ENCODE data around the gene SH3BGRL2.
A peak's percentile ranks its signal among the peaks of the same experiment; 100 is the strongest.

SH3BGRL2 gene

GRCh38 chr6:79626811-79627210 is 4.3 kb upstream of the SH3BGRL2 start:
- Histone ChIP-seq H3K9me3 (ENCODE audit: insufficient read depth, low read length) (no peaks in the 10 kb centered on the region), H3K4me1 (ENCODE audit: insufficient read depth, insufficient read length) (no peaks in the 10 kb centered on the region), H3K9ac (ENCODE audit: insufficient read length, low read depth) (no peak overlapping the region), H3K27me3 (ENCODE audit: insufficient read depth, insufficient read length) (peaks cover 19% of the 10 kb centered on the region), H3K36me3 (ENCODE audit: insufficient read depth, insufficient read length, low read length) (no peaks in the 10 kb centered on the region), H3K4me3 (ENCODE audit: insufficient read length, low read depth) (no peak overlapping the region)
- DNase-seq (ENCODE audit: low read depth, low spot score), result no peak
- TF ChIP-seq YY1 (IDR thresholded peaks at IDR 0.05; ENCODE audit: insufficient read depth, insufficient read length) (no peak), SUZ12 (IDR thresholded peaks at IDR 0.05; ENCODE audit: extremely low read depth, insufficient read depth, insufficient read length) (no peak), ZNF274 (IDR thresholded peaks at IDR 0.05; ENCODE audit: low read depth, low read length) (no peak)

DNA sequence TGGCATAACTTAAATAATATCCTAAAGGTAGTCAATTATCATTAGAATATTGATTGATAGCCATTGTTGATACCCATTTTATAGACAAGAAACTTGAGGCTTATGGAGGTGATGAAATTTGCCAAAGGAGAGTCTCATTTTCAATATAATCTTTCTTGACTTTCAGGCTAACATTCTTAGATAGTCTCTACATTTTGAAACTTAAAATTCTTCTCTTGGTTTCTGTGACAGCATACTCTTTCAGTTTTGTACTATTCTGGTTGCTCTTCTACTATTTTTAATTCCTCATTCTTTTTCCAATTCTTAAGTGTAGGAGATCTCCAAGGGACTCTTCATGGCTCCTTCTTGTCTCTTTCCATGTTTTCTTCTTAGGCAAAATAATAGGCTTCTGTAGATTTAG is 3.7 kb upstream of the SH3BGRL2 start:
- TF ChIP-seq YY1 (IDR thresholded peaks at IDR 0.05; ENCODE audit: insufficient read depth, insufficient read length) (no peak), ZNF274 (IDR thresholded peaks at IDR 0.05; ENCODE audit: low read depth, low read length) (no peak), SUZ12 (IDR thresholded peaks at IDR 0.05; ENCODE audit: extremely low read depth, insufficient read depth, insufficient read length) (no peak)
- Histone ChIP-seq H3K9ac (ENCODE audit: insufficient read length, low read depth) (no peak overlapping the region), H3K36me3 (ENCODE audit: insufficient read depth, insufficient read length, low read length) (no peaks in the 10 kb centered on the region), H3K4me3 (ENCODE audit: insufficient read length, low read depth) (no peak overlapping the region), H3K9me3 (ENCODE audit: insufficient read depth, low read length) (no peaks in the 10 kb centered on the region), H3K27me3 (ENCODE audit: insufficient read depth, insufficient read length) (peaks cover 23% of the 10 kb centered on the region), H3K4me1 (ENCODE audit: insufficient read depth, insufficient read length) (no peaks in the 10 kb centered on the region)
- DNase-seq (ENCODE audit: low read depth, low spot score), result no peak

DNA sequence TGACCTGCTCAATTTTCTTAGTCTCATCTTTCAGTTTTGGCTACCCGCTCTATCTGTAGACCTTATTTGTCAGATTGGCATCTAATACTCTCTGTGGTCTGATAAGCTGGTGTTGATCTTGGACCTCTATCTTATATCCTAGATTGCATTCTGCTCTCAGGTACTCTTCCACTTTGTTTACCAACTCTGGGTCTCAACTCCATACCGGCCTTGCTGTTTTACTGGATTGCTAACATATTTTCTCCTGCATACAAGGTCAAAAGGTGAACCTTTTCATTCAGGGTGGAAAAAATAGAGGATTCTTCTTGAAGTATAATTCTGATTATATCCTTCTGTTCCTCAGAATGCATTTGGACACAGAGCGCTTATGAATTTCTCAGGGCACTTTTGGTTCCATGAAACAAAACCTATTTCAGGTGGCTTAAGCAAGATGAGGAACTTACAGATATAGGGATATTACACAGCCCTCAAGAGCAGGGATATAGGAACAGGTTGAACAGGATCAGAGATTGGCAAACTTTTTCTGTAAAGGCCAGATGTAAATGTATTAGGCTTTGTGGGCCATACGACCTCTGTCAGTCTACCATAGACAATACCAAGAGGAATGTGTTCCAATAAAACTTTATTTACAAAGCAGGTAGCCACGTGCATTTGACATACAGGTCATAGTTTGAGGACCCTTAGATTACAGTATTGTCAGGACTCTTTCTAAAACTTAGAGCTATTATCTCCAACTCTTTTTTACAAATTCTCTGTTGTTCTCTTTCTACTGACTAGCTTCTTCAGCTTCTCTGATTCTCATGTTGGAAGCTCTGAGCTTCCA is 2.5 kb upstream of the SH3BGRL2 start:
- DNase-seq (ENCODE audit: low read depth, low spot score), result no peak
- H3K27me3 ChIP-seq (ENCODE audit: insufficient read depth, insufficient read length), result peaks cover 23% of the 10 kb centered on the region
- H3K4me1 ChIP-seq (ENCODE audit: insufficient read depth, insufficient read length), result no peaks in the 10 kb centered on the region
- no peak overlapping the region for H3K9ac ChIP-seq (ENCODE audit: insufficient read length, low read depth)
- H3K36me3 ChIP-seq (ENCODE audit: insufficient read depth, insufficient read length, low read length), result no peaks in the 10 kb centered on the region
- no peaks in the 10 kb centered on the region for H3K9me3 ChIP-seq (ENCODE audit: insufficient read depth, low read length)
- no peak overlapping the region for H3K4me3 ChIP-seq (ENCODE audit: insufficient read length, low read depth)
- no peak for TF ChIP-seq SUZ12 (IDR thresholded peaks at IDR 0.05; ENCODE audit: extremely low read depth, insufficient read depth, insufficient read length)
- TF ChIP-seq ZNF274 (IDR thresholded peaks at IDR 0.05; ENCODE audit: low read depth, low read length), result no peak
- no peak for TF ChIP-seq YY1 (IDR thresholded peaks at IDR 0.05; ENCODE audit: insufficient read depth, insufficient read length)

- Histone ChIP-seq H3K9me3 (ENCODE audit: insufficient read depth, low read length) (no peaks in the 10 kb centered on the region), H3K36me3 (ENCODE audit: insufficient read depth, insufficient read length, low read length) (no peaks in the 10 kb centered on the region), H3K9ac (ENCODE audit: insufficient read length, low read depth) (peak overlapping the region; percentile 79), H3K4me3 (ENCODE audit: insufficient read length, low read depth) (peak overlapping the region; percentile 69), H3K4me1 (ENCODE audit: insufficient read depth, insufficient read length) (no peaks in the 10 kb centered on the region), H3K27me3 (ENCODE audit: insufficient read depth, insufficient read length) (peaks cover 23% of the 10 kb centered on the region)
- DNase-seq (ENCODE audit: low read depth, low spot score), result no peak
- TF ChIP-seq YY1 (IDR thresholded peaks at IDR 0.05; ENCODE audit: insufficient read depth, insufficient read length) (no peak), SUZ12 (IDR thresholded peaks at IDR 0.05; ENCODE audit: extremely low read depth, insufficient read depth, insufficient read length) (no peak), ZNF274 (IDR thresholded peaks at IDR 0.05; ENCODE audit: low read depth, low read length) (no peak)
These were observed 698 bp upstream of the SH3BGRL2 start for GRCh38 chr6:79630380-79630882.

GRCh38 chr6:79631693-79632172 is 604 bp downstream of the SH3BGRL2 start:
- Histone ChIP-seq H3K9me3 (ENCODE audit: insufficient read depth, low read length) (no peaks in the 10 kb centered on the region), H3K9ac (ENCODE audit: insufficient read length, low read depth) (peak overlapping the region; percentile 67), H3K4me3 (ENCODE audit: insufficient read length, low read depth) (peak overlapping the region; percentile 69), H3K4me1 (ENCODE audit: insufficient read depth, insufficient read length) (no peaks in the 10 kb centered on the region), H3K27me3 (ENCODE audit: insufficient read depth, insufficient read length) (peaks cover 23% of the 10 kb centered on the region), H3K36me3 (ENCODE audit: insufficient read depth, insufficient read length, low read length) (no peaks in the 10 kb centered on the region)
- no peak for TF ChIP-seq ZNF274 (IDR thresholded peaks at IDR 0.05; ENCODE audit: low read depth, low read length)
- TF ChIP-seq YY1 (IDR thresholded peaks at IDR 0.05; ENCODE audit: insufficient read depth, insufficient read length), result no peak
- DNase-seq (ENCODE audit: low read depth, low spot score), result no peak

GRCh38 chr6:79632580-79632979 is 1.5 kb downstream of the SH3BGRL2 start:
- Histone ChIP-seq H3K4me1 (ENCODE audit: insufficient read depth, insufficient read length) (no peaks in the 10 kb centered on the region), H3K4me3 (ENCODE audit: insufficient read length, low read depth) (no peak overlapping the region), H3K9me3 (ENCODE audit: insufficient read depth, low read length) (no peaks in the 10 kb centered on the region), H3K9ac (ENCODE audit: insufficient read length, low read depth) (no peak overlapping the region), H3K36me3 (ENCODE audit: insufficient read depth, insufficient read length, low read length) (no peaks in the 10 kb centered on the region), H3K27me3 (ENCODE audit: insufficient read depth, insufficient read length) (peaks cover 23% of the 10 kb centered on the region)
- DNase-seq (ENCODE audit: low read depth, low spot score), result no peak
- TF ChIP-seq YY1 (IDR thresholded peaks at IDR 0.05; ENCODE audit: insufficient read depth, insufficient read length) (no peak), SUZ12 (IDR thresholded peaks at IDR 0.05; ENCODE audit: extremely low read depth, insufficient read depth, insufficient read length) (no peak), ZNF274 (IDR thresholded peaks at IDR 0.05; ENCODE audit: low read depth, low read length) (no peak)

DNA sequence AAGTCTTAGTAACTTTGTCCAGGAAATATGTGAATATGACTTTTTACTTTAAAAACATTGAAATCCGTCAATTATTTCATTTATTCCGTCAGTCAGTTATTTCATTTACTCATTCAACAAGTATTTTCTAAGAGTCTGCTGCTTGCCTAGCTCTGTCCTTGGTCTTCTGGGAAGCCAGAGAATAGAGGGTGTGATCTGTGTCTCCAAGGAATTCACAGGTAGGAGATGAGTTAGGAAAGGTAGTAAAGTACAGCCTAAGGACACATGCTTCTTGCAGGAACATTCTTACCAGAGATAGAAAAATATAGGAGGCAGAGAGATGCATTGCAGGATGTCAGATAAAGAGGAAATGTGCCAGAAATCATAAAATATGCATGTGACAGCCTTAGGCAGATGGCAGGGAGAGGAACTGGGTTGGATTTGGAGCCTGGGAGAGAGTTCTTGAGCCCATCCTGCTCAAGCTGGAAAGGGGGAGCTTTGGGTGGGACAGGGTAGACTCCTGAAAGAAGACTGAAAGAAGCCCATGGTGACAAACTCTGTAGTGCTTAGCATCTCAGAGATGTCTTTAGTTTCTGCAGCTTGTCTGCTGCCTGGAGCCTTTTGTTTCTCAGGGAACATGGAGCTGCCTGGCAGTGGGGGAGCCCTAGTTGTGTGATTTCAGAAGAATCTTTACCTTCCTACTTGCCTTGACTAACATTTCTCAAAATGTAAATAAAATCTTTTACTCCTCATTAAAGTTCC is 3.5 kb downstream of the SH3BGRL2 start:
- no peaks in the 10 kb centered on the region for H3K4me1 ChIP-seq (ENCODE audit: insufficient read depth, insufficient read length)
- no peak for DNase-seq (ENCODE audit: low read depth, low spot score)
- H3K4me3 ChIP-seq (ENCODE audit: insufficient read length, low read depth), result no peak overlapping the region
- H3K36me3 ChIP-seq (ENCODE audit: insufficient read depth, insufficient read length, low read length), result no peaks in the 10 kb centered on the region
- no peak overlapping the region for H3K9ac ChIP-seq (ENCODE audit: insufficient read length, low read depth)
- peaks cover 20% of the 10 kb centered on the region for H3K27me3 ChIP-seq (ENCODE audit: insufficient read depth, insufficient read length)
- TF ChIP-seq ZNF274 (IDR thresholded peaks at IDR 0.05; ENCODE audit: low read depth, low read length), result no peak
- no peak for TF ChIP-seq SUZ12 (IDR thresholded peaks at IDR 0.05; ENCODE audit: extremely low read depth, insufficient read depth, insufficient read length)
- TF ChIP-seq YY1 (IDR thresholded peaks at IDR 0.05; ENCODE audit: insufficient read depth, insufficient read length), result no peak
- H3K9me3 ChIP-seq (ENCODE audit: insufficient read depth, low read length), result no peaks in the 10 kb centered on the region

Measured in NT2/D1 (cell line).